GM21528 (cell line): ENCODE results near the gene DDIAS.

Experiments
- ATAC-seq: cut with Tn5 transposase; IDR thresholded peaks from one replicate; pipeline ENCODE4 v1.9.1; 2021; ENCODE audit warnings: mild to moderate bottlenecking, moderate library complexity; ENCODE audit not compliant: unreplicated experiment, low FRiP score

The DDIAS gene

DNA sequence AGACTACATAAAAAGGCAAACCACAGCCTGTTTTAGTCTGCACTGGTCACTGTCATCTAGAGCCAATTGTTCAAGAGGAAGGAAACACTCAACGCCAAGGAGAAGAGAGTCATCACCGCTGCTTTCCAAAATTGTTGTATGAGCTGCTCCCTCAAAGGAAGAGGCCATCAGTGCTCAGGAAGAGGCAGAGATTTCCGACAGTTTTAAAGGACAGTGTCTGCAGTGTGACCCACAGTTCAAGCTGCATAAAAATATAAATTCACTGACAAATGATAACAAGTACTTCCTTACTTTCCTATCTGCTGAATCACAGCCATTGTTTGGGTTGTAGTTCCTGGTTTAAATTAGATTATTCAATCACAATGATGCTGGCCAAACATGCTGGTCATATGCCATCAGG is 17.7 kb upstream of the DDIAS start:
- ATAC-seq = no peak

DNA sequence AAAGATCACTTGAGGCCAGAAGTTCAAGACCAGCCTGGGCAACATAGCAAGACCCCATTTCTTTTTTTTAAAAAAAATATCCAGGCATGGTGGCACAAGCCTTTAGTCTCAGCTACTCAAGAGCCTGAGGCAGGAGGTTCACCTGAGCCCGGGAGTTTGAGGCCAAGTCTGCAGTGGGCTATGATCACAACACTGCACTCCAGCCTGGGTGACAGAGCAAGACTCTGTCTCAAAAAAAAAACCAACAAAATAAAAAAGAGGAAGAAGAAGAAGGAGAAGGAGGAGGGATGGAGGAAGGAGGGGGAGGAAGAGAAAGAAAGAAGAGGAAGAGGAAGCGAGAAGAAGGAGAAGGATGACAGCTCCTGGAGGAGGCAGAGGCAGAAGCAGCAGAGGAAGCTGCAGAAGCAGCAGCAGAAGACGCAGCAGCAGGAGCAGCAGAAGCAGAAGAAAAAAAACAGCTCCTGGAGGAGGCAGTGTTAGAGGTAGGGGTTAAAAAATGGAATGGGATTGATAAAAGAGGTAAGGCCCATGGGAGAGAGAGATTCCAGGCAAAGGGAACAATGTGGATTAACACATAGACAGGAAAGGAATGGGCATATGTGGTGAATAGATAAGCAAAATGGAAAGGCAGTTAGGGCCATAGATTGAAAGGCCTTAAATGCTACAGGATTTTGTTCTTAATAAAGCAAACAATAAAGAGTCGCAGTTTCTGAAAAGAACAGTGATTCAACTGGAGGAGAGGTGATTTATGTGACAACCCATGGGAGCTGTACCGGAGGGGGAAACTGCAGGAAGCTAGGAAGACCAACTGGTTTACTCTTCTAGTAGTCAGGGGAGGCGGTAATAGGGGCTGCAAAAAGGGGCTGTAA is 12.2 kb upstream of the DDIAS start:
- ATAC-seq = no peak

DNA sequence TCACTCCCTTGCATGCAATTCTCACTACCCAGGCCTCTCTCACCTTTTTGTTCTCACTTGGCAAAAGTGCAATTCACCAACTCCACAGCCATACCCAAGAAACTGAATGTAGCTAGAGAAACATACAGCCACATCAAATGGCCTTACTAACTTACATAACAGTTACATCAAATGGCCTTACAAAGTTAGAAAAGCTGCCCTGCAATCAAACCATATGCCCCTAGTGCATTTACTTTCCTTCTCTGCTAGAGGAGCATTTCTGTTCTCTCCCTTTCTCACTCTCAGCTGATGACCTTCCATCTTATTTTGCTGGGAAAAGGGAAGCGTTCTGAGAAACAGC is 11.6 kb upstream of the DDIAS start:
- no peak for ATAC-seq

DNA sequence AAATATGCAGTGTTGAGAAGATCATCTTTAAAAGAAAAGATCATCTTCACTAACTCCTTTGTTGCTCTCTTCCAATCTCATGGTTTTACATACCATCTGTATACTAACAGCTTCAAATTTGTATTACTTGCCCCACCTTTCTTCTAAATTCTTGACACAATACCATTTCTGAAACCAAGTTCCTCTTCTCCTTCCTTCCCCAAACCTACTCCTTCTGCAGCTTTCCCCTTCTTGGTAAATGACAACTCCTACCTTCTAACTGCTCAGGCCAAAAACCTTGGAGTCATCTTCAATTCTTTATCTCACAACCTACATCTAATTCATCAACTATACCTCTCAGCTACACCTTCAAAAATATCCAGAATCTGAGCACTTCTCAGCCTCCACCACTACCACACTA is 10.6 kb upstream of the DDIAS start:
- ATAC-seq = no peak

DNA sequence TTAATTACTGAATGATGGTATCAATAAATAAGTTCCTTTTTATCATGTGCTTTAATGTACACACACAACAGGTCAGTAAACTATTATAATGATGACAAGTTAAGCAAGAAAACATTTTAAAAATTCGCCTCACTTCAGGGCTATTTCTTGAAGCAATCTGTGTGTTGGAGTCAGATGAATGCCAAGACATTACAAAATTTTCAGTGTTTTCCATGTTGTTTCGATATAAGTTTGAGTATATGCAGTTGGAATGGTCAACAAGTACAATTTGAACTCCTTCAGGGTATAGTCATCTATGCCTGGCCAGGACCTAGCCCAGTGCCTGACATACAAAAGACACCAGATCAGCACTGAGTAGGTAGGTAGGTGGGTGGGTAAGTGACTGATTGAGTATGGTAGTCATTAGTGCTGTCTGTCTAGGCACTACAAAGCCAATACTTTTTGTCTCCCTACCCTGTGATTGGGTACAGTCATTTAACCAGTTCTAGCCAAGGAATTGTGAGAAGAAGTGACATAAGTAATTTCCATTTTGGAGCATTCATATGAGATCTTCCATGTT is 8.8 kb upstream of the DDIAS start:
- ATAC-seq = no peak

DNA sequence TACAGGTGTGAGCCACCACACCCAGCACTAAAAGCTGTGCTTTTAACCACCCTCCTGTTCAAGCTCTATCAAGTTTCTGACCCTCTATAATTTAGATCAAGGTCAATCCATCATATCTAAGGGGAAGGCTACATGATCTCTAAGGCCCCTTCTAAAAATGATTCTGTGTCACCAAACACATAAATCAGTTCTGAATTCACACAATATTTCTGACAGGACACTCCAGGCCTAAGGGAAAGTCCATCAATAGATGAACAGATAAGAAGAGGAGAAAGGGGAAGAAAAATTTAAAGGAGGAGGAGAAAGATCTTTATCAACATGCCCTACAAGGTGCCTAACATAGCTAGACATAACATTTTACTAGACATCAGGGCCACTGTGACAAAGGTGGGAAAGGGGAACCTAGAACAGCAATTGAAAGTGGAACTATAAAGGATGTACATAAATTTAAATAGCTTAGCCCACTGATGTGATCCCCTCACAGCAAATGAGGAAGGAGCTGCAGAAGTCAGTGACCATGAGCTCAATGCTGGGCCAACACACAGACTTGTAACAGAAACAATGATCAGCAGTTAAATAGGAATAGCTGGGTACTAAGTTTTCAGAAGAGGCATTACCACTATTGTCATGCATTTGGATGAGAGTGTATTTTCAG is 6.0 kb upstream of the DDIAS start:
- peak; percentile 38 for ATAC-seq

DNA sequence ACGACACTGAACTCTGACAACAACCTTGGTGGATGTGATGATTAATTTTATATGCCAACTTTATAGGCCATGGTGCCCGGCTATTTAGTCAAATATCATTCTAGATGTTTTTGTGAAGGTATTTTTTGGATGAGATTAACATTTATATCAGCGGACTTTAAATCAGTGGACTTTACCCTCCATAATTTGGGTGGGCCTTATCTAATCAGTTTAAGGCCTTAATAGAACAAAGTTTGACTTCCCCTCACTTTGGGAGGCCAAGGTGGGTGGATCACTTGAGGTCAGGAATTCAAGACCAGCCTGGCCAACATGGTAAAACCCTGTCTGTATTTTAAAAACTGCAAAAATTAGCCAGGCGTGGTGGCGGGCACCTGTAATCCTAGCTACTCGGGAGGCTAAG is 5.4 kb upstream of the DDIAS start:
- no peak for ATAC-seq

DNA sequence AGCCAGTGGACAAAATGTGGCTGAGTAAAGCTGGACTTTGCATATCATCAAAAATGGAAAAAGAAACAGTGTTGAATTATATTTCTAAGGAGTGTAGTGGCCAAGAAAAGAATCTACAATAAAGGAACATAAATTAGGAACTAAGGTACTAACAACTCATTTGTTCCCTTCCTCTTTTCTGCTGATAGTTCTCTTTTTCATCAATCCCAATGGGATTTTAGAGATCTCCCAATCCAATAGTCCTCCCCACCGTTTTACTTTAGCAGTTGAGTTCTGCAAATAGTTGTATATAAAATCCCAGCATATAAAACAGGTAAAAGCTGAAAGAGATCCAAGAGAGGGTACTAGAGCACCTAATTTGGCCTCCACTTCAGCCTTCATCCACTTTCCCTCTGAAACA is 3.3 kb upstream of the DDIAS start:
- no peak for ATAC-seq

DNA sequence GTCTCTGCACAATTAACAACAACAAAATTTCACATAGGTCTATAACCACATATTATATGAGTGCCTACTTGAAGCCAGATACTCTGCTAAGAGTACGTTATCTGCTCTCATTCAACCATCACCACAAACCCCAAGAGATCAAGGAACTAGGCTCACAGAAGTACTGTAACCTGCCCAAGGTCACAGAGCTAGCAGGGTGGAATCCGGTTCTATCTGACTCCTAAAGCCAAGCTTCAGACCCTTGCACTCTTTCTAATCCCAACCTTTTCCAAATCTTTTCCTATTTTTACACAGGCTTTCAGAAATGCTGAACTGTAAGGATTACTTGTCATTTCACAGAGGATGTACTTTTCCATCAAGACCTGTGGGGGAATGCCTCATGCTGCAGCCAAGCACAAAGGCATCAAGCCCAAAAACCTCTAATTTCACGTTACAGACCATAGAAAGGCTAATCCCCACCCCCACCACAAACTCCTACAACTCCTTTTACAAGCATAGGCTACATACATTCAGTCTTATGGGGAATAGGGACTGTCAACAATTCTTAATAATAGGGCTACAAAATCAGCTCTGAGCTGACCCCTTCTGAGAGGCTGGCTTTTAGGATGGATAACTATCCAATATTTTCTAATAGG is 2.2 kb upstream of the DDIAS start:
- ATAC-seq = no peak

DNA sequence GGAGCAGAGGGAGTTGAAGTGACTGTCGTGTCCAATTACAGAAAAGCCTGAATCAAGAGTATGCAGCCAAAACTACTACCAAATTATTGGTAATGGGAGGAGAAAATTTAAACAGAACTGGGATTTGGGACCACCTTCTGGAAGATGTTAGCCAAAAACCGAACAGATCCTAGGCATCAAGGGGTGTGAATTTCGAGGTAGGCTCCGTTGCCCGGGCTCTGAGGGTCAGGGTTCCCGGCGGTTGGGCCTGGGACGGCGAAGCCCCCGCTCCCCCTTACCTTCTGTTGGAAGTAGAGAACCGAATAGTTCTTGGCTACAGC is 1.6 kb upstream of the DDIAS start:
- ATAC-seq = peak; percentile 4

DNA sequence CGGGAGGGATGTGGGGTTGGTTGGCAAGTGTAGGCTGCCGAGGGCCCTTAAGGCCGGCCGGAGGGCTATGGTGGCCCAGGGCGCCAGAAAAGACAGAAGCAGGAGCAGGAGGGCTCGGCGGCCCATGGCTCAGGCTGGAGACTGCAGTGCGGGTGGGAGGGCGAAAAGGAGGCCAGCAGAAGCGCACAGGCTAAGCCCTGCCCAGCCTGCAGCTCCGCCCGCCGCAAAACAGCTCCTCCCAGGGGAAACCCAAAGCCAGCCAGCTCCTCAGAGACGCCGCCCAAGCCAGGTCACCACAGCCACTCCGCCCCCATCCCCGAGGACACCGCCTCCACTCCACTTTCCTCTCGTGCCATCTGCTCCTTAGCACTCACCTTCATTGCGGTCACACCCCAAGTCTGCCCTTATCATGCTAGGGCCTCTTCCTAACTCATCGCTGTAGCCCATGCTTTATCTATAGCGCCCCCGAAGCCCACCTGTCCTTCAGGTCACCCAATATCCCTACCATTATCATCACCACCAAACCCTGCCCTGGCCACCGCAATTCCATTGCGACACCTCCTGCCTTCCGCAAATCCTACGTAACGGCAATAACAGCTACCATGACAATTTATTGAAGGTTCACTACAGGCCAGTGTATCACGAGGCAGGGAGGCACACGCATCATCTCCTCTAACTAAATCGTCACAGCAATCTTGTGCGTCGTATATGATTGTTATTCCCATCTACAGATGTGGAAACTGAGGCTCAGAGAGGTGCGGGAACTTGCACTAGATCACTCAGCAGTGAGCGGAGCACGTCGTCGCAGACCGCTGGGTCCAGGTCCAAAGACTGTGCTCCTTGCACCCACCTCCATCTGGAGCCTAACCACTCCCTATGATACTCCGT is 1.0 kb upstream of the DDIAS start, which contains the start of gene PRCP:
Gene PRCP (minus strand): TSS at position 154 of the 888 bp plus-strand sequence. CDS start 28 bp downstream, at position 126.
- peak; percentile 76 for ATAC-seq

DNA sequence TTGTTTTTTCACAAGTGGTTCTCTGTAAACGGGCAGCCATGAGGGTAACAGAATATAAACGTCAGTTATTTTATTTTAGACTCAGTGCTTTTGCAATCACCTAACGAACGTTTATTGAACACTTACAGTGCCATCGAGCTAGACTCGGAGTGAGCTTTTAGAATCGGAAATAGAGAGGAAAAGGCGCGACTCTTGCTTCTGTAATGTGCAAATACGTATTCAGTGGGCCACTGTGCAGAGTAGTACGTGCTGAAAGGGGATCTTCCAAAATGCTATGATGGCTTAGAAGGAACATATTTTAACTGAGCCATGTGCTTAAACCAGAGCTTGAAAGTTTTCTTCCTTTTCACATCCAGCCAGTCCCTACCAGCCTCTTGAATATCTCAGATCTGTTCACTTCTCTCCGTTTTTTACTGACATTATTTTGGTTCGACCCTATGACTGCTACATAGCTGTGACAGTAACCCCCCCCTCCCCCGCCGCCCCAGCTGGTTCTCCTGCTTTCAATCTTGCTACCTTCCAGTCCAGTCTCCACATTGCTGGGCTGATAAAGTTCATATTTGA is 468 bp downstream of the DDIAS start:
- no peak for ATAC-seq

DNA sequence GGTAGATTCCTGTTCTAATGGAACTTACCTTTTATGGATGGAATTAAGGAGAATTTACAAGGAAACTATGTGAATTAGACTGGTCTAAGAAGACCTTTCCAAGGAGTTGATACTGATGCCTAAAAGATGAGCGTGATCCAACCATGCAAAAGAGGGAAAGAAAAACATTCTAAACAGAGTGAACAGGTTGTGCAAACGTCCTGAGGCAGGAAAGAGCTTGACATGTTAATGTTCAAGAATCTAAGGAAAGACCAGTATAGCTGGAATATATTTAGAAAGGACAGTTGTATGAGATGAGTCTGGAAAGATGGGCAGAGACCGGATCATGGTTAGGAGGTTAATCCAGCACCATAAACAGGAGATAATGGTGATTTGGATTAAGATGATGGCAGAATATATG is 1.3 kb downstream of the DDIAS start:
- ATAC-seq = no peak

DNA sequence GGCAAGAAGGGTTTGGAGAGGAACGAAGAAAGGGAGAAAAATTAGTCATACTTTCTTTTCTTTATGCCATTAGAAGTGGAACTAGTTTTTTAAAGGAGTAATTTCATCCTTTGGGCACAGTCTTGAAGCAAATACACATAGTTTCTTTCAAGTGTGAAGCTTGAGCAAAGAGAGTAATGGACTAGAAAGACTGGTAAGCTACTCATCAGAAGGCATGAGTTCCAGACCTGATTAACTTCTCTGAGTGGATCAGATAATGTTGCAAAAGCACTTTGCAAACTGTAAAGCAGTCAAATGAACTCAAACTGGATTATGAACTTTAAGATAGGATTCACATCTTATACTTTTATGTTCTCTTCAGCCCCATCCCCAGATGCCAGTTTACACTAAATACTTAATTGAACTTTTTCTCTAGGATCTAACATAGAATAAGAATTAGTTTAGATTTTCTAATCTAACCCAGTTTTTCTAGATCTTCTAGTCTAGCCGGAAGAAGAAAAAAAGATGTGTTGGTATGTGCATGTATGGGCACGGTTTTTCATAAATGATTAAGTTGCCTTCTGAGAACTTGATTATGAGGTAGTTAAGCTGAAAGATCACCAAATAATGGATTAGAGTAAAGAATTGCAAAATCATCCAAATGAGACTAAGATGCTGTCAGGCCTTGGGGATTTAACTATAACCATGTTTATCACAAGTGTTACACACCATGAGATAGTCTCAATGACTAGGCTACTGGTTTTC is 2.5 kb downstream of the DDIAS start:
- no peak for ATAC-seq

DNA sequence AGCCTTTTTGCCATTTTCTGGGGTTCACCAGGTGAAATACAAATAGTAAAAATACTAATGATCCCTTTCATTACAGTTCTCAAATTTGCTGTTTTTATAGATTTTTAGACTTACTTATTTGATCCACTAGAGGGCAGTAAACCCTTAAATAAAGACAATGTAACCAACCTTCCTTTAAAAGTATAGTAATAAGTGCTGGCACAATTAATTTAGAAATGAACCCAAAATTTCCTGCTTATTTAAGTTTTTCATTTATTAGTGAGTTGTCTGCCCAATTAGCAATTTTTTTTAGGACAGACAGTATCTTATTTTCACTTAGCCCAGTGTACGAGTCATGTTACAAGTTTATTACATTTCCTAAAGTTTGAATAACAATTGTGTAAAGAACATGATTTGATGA is 4.7 kb downstream of the DDIAS start:
- ATAC-seq = no peak

DNA sequence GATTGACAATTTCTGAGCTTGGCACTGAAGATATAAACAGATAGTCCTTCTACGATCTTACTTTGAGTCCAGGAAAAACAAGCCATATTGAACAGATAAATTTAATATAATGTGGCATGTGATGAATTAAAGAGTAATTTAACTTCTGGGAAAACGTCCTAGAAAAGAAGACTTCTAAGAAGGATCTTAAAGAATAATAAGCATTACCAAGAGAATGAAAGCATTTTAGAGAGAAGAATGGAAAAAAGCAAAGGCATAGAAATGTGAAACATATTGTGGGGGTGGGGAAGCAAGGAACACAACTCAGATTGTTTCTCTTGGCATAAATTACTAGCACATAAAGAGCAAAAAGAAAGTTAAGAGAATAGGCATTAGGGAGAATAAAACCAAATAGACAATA is 5.4 kb downstream of the DDIAS start:
- no peak for ATAC-seq

DNA sequence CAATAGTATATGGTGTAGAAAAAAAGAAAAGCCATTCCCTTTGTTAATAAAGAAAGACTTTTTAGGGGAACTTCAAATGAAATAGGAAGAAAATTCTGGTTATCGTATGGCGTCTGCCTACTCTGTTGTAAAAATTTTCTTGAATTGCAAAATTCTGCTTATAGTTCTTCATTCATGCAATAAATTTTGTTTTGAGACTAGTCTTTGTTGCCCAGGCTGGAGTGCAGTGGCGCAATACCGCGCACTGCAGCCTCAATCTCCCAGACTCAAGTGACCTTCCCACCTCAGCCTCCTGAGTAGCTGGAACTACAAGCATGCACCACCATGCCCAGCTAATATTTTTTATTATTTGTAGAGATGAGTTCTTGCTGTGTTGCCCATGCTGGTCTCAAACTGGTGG is 5.8 kb downstream of the DDIAS start:
- no peak for ATAC-seq

DNA sequence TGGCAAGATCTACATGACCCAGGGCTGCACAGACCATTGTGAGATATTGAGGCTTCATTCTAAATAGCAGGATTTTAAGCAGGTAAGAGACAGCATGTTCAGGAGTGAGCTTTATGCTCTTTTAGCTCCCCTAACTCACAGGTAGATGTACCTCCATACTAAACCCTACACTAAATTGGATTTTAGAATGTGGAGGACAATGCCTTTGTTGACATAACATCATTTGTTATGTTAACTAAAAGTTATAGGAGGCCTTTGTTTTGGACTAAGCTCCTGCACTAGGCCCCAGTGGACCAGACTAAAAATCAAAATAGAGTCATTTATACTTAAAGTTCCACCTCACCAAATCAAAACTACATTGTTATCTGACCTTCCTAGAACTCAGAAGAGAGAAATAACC is 6.8 kb downstream of the DDIAS start:
- ATAC-seq = no peak

DNA sequence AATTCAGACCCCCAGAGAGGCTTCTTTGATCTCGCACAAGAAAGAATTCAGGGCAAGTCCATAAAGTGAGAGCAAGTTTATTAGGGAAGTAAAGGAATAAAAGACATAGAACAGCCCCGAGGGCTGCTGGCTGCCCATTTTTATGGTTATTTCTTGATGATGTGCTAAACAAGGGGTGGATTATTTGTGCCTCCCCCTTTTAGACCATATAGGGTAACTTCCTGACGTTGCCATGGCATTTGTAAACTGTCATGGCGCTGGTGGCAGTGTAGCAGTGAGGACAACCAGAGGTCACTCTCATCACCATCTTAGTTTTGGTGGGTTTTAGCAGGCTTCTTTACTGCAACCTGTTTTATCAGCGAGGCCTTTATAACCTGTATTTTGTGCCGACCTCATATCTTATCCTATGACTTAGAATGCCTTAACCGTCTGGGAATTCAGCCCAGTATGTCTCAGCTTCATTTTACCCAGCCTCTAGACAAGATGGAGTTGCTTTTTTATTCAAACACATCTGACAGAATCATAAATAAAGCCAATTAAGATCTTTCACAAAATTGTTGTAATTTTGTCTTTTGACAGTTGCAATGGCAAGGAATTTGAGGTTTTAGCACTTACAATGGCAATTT is 7.6 kb downstream of the DDIAS start:
- ATAC-seq = no peak
